ENCODE measurements around the gene DESI1.

DNA sequence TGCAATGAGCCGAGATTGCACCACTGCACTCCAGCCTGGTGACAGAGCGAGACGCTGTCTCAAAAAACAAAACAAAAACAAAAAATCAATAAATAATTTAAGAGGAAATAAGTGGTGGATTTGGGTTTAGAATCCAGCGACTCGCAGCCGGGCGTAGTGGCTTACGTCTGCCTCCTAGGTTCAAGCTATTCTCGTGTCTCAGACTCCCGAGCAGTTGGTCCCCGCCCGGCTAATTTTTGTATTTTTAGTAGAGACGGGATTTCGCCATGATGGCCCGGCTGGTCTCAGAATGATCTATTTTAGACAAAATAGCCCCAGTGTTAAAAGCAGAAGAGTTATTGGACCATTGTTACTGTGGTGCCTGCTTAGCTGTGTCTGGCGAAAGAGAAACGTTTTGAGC lies 38.0 kb upstream of the DESI1 start:
- TF ChIP-seq POLR2A (IDR thresholded peaks at IDR 0.05) = no peak
- TF ChIP-seq, protein P1, sequence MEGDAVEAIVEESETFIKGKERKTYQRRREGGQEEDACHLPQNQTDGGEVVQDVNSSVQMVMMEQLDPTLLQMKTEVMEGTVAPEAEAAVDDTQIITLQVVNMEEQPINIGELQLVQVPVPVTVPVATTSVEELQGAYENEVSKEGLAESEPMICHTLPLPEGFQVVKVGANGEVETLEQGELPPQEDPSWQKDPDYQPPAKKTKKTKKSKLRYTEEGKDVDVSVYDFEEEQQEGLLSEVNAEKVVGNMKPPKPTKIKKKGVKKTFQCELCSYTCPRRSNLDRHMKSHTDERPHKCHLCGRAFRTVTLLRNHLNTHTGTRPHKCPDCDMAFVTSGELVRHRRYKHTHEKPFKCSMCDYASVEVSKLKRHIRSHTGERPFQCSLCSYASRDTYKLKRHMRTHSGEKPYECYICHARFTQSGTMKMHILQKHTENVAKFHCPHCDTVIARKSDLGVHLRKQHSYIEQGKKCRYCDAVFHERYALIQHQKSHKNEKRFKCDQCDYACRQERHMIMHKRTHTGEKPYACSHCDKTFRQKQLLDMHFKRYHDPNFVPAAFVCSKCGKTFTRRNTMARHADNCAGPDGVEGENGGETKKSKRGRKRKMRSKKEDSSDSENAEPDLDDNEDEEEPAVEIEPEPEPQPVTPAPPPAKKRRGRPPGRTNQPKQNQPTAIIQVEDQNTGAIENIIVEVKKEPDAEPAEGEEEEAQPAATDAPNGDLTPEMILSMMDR (IDR thresholded peaks at IDR 0.05) = no peak

All from upper lobe of left lung (tissue), 4 donors.